Mesenchymal stem cell (in vitro differentiated cells and primary cell): ENCODE measurements around the gene SLC6A13.

Source experiments
- DNase-seq: peaks from one replicate; pipeline ENCODE4 v3.0.0-alpha.2; 2013
- H2AFZ ChIP-seq: one replicate; pipeline ENCODE4 v1.6.1; 2013; ENCODE audit warnings: low read depth, mild to moderate bottlenecking, control low read depth, inconsistent platforms, low read length, moderate library complexity
- H2AK5ac ChIP-seq: 2 replicates; pipeline ENCODE4 v1.6.1; 2013; ENCODE audit warnings: low read length, moderate library complexity, mild to moderate bottlenecking, inconsistent platforms; ENCODE audit not compliant: severe bottlenecking
- H2BK120ac ChIP-seq: one replicate; pipeline ENCODE4 v1.6.1; 2013; ENCODE audit warnings: low read depth, mild to moderate bottlenecking, inconsistent platforms, low read length, moderate library complexity
- H2BK12ac ChIP-seq, 2 experiments: one replicate each; pipeline ENCODE4 v1.6.1; 2013; ENCODE audit warnings: inconsistent platforms in 2 of 2, low read length in 2 of 2, mild to moderate bottlenecking in 2 of 2, moderate library complexity in 2 of 2, control low read depth in 1 of 2
- H2BK15ac ChIP-seq: one replicate; pipeline ENCODE4 v1.6.1; 2013; ENCODE audit warnings: mild to moderate bottlenecking, low read depth, inconsistent platforms; ENCODE audit not compliant: poor library complexity, severe bottlenecking
- H2BK5ac ChIP-seq: 2 replicates; pipeline ENCODE4 v1.6.1; 2013; ENCODE audit warnings: low read depth, mild to moderate bottlenecking, low read length, control low read depth, inconsistent platforms; ENCODE audit not compliant: poor library complexity, severe bottlenecking
- H3K14ac ChIP-seq, 2 experiments: one replicate each; pipeline ENCODE4 v1.6.1; 2013; ENCODE audit warnings: inconsistent platforms in 2 of 2, low read length in 2 of 2, control low read depth in 1 of 2, mild to moderate bottlenecking in 1 of 2, moderate library complexity in 1 of 2
- H3K18ac ChIP-seq, 2 experiments: one replicate each; pipeline ENCODE4 v1.6.1; 2013; ENCODE audit warnings: inconsistent platforms in 2 of 2, low read length in 2 of 2, control low read depth in 1 of 2, low read depth in 1 of 2, mild to moderate bottlenecking in 1 of 2
- H3K23ac ChIP-seq, 2 experiments: one replicate each; pipeline ENCODE4 v1.6.1; 2013; ENCODE audit warnings: inconsistent platforms in 2 of 2, low read length in 2 of 2, mild to moderate bottlenecking in 2 of 2, moderate library complexity in 2 of 2, control low read depth in 1 of 2
- H3K27ac ChIP-seq: 2 replicates; pipeline ENCODE4 v1.5.1; 2013; ENCODE audit warnings: mild to moderate bottlenecking, moderate library complexity, low read length, control low read depth, inconsistent platforms; ENCODE audit not compliant: poor library complexity, severe bottlenecking
- H3K27me3 ChIP-seq, 2 experiments: 2 replicates each; pipeline versions ENCODE4 v1.6.1 to v1.7.0; 2013; ENCODE audit warnings: low read length in 2 of 2, mild to moderate bottlenecking in 2 of 2, moderate library complexity in 2 of 2, control low read depth in 1 of 2, inconsistent platforms in 1 of 2; ENCODE audit not compliant: control insufficient read depth in 1 of 2, insufficient read depth in 1 of 2
- H3K36me3 ChIP-seq, 2 experiments: 2 replicates each; pipeline versions ENCODE4 v1.6.1 to v1.7.0; 2013; ENCODE audit warnings: low read length in 2 of 2, control low read depth in 1 of 2, inconsistent platforms in 1 of 2, low read depth in 1 of 2, mild to moderate bottlenecking in 1 of 2; ENCODE audit not compliant: insufficient read depth in 2 of 2, control insufficient read depth in 1 of 2
- H3K4ac ChIP-seq, 2 experiments: one replicate each; pipeline ENCODE4 v1.6.1; 2013; ENCODE audit warnings: inconsistent platforms in 2 of 2, low read length in 2 of 2, mild to moderate bottlenecking in 2 of 2, moderate library complexity in 2 of 2, control low read depth in 1 of 2, low read depth in 1 of 2
- H3K4me1 ChIP-seq: 2 replicates; pipeline ENCODE4 v1.6.1; 2013; ENCODE audit warnings: low read depth, low read length, control low read depth; ENCODE audit not compliant: control insufficient read depth, insufficient read depth
- H3K4me2 ChIP-seq: 2 replicates; pipeline ENCODE4 v1.6.1; 2013; ENCODE audit warnings: low read length, mild to moderate bottlenecking, inconsistent platforms; ENCODE audit not compliant: poor library complexity, severe bottlenecking
- H3K4me3 ChIP-seq, 2 experiments: 2 replicates each; pipeline versions ENCODE4 v1.5.1 to v1.7.0; 2013; ENCODE audit warnings: low read length in 2 of 2, mild to moderate bottlenecking in 2 of 2, control low read depth in 1 of 2, low read depth in 1 of 2; ENCODE audit not compliant: insufficient read depth in 1 of 2
- H3K79me1 ChIP-seq: replicated peaks from 2 replicates; pipeline ENCODE4 v1.6.1; 2013; ENCODE audit warnings: mild to moderate bottlenecking, control low read depth, low read length, inconsistent platforms; ENCODE audit not compliant: poor library complexity, severe bottlenecking
- H3K9ac ChIP-seq: 2 replicates; pipeline ENCODE4 v1.7.0; 2013; ENCODE audit warnings: mild to moderate bottlenecking, low read length, moderate library complexity
- H3K9me3 ChIP-seq: 2 replicates; pipeline ENCODE4 v1.7.0; 2013; ENCODE audit warnings: mild to moderate bottlenecking, low read length; ENCODE audit not compliant: control insufficient read depth
- H4K8ac ChIP-seq: one replicate; pipeline ENCODE4 v1.6.1; 2013; ENCODE audit warnings: inconsistent platforms, mild to moderate bottlenecking, low read length, moderate library complexity
- H4K91ac ChIP-seq: one replicate; pipeline ENCODE4 v1.6.1; 2013; ENCODE audit warnings: mild to moderate bottlenecking, low read length, inconsistent platforms
- WGBS: methylation state at CpG from one replicate; pipeline ENCODE4 v1.1.7; 2013; ENCODE audit warnings: mixed read lengths; 5-methylcytosine and 5-hydroxymethylcytosine counted together

The SLC6A13 gene

DNA sequence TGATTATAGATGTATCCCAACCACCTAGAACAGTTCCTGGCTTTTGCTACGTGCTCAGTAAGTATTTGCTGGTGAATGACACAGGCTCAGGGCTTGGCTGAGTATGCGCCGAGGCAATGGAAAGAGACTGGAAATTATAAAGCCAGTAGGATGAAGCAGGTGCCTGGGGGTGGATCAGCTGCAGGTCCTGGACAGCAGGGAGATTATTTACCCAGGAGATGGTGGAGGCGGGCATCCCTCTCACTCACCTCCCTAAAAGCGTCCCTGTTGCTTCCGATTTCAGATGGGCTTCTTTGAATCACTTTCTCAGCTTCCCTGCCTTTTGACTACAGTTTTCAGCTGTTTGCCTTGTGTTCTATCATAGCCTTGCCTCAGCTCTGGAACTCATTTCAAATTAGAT is 6.4 kb downstream of the SLC6A13 start:
- no peak for DNase-seq
- Histone ChIP-seq H3K4me2 (no peak overlapping the region), H2BK12ac (no peak overlapping the region), H2AFZ (no peak overlapping the region), H3K14ac (no peak overlapping the region), H2AK5ac (no peak overlapping the region), H3K36me3 (no peaks in the 10 kb centered on the region), H3K23ac (no peak overlapping the region), H4K91ac (no peak overlapping the region), H3K18ac (no peak overlapping the region), H3K27me3 (peaks cover 36 to 76% of the 10 kb centered on the region in 2 experiments), H2BK15ac (no peak overlapping the region), H3K27ac (no peak overlapping the region), H3K79me1 (no peaks in the 10 kb centered on the region), H3K4ac (no peak overlapping the region), H3K9ac (no peak overlapping the region), H2BK5ac (no peak overlapping the region), H3K4me3 (no peak overlapping the region), H3K4me1 (peaks cover 7% of the 10 kb centered on the region), H4K8ac (no peak overlapping the region), H2BK120ac (no peak overlapping the region), H3K9me3 (no peaks in the 10 kb centered on the region)
- WGBS, result 95% methylated on average over 6 of the region's 6 CpGs

DNA sequence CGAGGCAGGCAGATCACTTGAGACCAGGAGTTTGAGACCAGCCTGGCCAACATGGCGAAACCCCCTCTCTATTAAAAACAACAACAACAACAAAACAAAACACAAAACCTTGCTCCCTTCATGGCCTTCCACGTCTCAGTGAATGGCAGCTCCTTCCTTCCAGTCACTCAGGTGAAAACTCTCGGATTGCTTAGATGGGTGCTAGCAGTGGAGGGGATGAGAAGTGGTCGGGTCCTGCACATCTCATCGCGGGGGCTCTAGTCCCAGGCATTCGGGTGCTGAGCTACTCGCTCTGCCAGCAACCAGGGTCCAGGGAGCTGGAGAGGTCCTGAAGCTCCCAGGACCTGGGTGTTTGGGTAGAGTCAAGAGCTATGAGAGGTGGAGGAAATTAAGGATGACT is 7.7 kb downstream of the SLC6A13 start:
- Histone ChIP-seq H3K4ac (no peak overlapping the region), H3K9ac (no peak overlapping the region), H3K27ac (no peak overlapping the region), H2BK5ac (no peak overlapping the region), H3K9me3 (no peaks in the 10 kb centered on the region), H3K4me3 (no peak overlapping the region), H2AK5ac (no peak overlapping the region), H2BK12ac (no peak overlapping the region), H4K8ac (no peak overlapping the region), H3K27me3 (peaks cover 33 to 63% of the 10 kb centered on the region in 2 experiments), H3K79me1 (no peaks in the 10 kb centered on the region), H2BK15ac (no peak overlapping the region), H2AFZ (no peak overlapping the region), H3K4me1 (peaks cover 7% of the 10 kb centered on the region), H3K14ac (no peak overlapping the region), H2BK120ac (no peak overlapping the region), H3K18ac (no peak overlapping the region), H3K4me2 (no peak overlapping the region), H3K36me3 (no peaks in the 10 kb centered on the region), H4K91ac (no peak overlapping the region), H3K23ac (no peak overlapping the region)
- no peak for DNase-seq
- 77% methylated on average over 9 of the region's 9 CpGs for WGBS

DNA sequence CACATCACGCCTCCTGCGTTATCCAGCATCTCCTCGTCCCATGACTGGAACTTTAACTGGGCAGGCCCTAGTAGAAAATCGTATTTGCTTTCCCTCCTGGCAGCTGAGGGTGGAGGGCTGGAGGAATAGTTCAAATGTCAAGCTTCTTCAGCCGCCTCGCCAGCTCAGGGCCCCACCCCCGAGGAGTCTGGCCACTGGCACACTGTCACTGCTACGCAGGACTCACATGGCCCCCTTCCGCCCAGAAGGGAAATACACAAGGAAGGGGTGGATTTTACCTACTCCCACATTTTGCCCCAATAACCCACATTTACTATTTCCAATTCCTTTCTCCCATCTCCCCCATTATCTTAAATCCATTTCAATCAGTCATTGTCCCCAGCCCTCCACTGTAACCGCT is 8.6 kb downstream of the SLC6A13 start:
- H2BK5ac ChIP-seq, result no peak overlapping the region
- peaks cover 7% of the 10 kb centered on the region for H3K4me1 ChIP-seq
- H3K4me3 ChIP-seq, result no peak overlapping the region
- no peak overlapping the region for H3K9ac ChIP-seq
- no peak overlapping the region for H3K4ac ChIP-seq
- no peak overlapping the region for H2AK5ac ChIP-seq
- H3K36me3 ChIP-seq, result no peaks in the 10 kb centered on the region
- H3K18ac ChIP-seq, result no peak overlapping the region
- H2BK120ac ChIP-seq, result no peak overlapping the region
- no peak overlapping the region for H2BK15ac ChIP-seq
- DNase-seq, result no peak
- H3K4me2 ChIP-seq, result no peak overlapping the region
- no peak overlapping the region for H3K23ac ChIP-seq
- no peaks in the 10 kb centered on the region for H3K9me3 ChIP-seq
- 74% methylated on average over 10 of the region's 10 CpGs for WGBS
- H3K79me1 ChIP-seq, result no peaks in the 10 kb centered on the region
- H3K27ac ChIP-seq, result no peak overlapping the region
- H3K14ac ChIP-seq, result no peak overlapping the region
- H4K8ac ChIP-seq, result no peak overlapping the region
- no peak overlapping the region for H2BK12ac ChIP-seq
- no peak overlapping the region for H2AFZ ChIP-seq
- H4K91ac ChIP-seq, result no peak overlapping the region
- H3K27me3 ChIP-seq, result peaks cover 27 to 56% of the 10 kb centered on the region in 2 experiments

- Histone ChIP-seq H3K4me2 (no peak overlapping the region), H3K27me3 (peaks cover 22 to 51% of the 10 kb centered on the region in 2 experiments), H3K9ac (no peak overlapping the region), H2BK120ac (no peak overlapping the region), H3K4ac (no peak overlapping the region), H3K79me1 (no peaks in the 10 kb centered on the region), H3K14ac (no peak overlapping the region), H3K4me3 (no peak overlapping the region), H2BK12ac (no peak overlapping the region), H3K36me3 (no peaks in the 10 kb centered on the region), H3K9me3 (peaks cover 5% of the 10 kb centered on the region), H4K8ac (no peak overlapping the region), H4K91ac (no peak overlapping the region), H2BK15ac (no peak overlapping the region), H3K18ac (no peak overlapping the region), H2AK5ac (no peak overlapping the region), H3K27ac (no peak overlapping the region), H2AFZ (no peak overlapping the region), H3K23ac (no peak overlapping the region), H2BK5ac (no peak overlapping the region), H3K4me1 (peaks cover 7% of the 10 kb centered on the region)
- WGBS, result 86% methylated on average over 12 of the region's 12 CpGs
- no peak for DNase-seq
Measured at GRCh38 chr12:253116-253831, 9.4 kb downstream of the SLC6A13 start.
